ENCODE data around the gene GOLGA2. TPM values are rescaled to one million over a fixed set of nuclear protein-coding genes. Genes with fewer than 3 reads are reported as not detected.
A peak's percentile ranks its signal among the peaks of the same experiment; 100 is the strongest.
"Not testable (repeated sequence)": the region's sequence is repeated elsewhere in the genome, so short reads cannot be mapped to it uniquely, and the experiment has no call there.

Gene GOLGA2
- total RNA-seq, 4 donors from 2014 or later, result 18.4 to 174 (median 89.9) TPM

DNA sequence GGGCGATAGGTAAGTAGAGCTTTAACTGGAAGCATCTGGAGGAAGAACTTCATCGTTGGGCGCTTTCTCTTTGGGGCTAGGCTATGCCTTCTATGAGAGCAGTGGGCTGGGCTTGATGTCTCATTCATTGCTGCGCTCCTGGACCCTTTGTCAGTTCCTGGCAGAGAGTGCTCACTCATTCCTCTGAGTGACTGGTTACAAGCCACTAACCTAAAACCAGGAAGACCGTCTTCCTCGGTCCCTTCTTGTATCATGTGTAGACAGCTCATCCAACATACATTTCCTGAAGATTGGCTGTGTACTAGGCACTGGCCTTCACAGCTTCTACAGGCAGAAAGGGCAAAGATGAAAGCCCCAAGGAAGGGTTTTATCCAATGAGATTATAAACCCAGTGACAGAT lies 6.7 kb upstream of the GOLGA2 start:
- Histone ChIP-seq H3K27ac (no peak overlapping the region), H3K9me3 (no peaks in the 10 kb centered on the region), H3K27me3 (no peaks in the 10 kb centered on the region), H3K4me1 (no peaks in the 10 kb centered on the region), H3K4me3 (no peak overlapping the region), H3K36me3 (no peaks in the 10 kb centered on the region)
- DNase-seq, result no peak
- intact Hi-C loops (cut with DNase I; ENCODE audit: low total_unique reads), result no loop called here
- TF ChIP-seq, protein P1, sequence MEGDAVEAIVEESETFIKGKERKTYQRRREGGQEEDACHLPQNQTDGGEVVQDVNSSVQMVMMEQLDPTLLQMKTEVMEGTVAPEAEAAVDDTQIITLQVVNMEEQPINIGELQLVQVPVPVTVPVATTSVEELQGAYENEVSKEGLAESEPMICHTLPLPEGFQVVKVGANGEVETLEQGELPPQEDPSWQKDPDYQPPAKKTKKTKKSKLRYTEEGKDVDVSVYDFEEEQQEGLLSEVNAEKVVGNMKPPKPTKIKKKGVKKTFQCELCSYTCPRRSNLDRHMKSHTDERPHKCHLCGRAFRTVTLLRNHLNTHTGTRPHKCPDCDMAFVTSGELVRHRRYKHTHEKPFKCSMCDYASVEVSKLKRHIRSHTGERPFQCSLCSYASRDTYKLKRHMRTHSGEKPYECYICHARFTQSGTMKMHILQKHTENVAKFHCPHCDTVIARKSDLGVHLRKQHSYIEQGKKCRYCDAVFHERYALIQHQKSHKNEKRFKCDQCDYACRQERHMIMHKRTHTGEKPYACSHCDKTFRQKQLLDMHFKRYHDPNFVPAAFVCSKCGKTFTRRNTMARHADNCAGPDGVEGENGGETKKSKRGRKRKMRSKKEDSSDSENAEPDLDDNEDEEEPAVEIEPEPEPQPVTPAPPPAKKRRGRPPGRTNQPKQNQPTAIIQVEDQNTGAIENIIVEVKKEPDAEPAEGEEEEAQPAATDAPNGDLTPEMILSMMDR (IDR thresholded peaks at IDR 0.05), result no peak
- no peak for TF ChIP-seq POLR2A (IDR thresholded peaks at IDR 0.05)

DNA sequence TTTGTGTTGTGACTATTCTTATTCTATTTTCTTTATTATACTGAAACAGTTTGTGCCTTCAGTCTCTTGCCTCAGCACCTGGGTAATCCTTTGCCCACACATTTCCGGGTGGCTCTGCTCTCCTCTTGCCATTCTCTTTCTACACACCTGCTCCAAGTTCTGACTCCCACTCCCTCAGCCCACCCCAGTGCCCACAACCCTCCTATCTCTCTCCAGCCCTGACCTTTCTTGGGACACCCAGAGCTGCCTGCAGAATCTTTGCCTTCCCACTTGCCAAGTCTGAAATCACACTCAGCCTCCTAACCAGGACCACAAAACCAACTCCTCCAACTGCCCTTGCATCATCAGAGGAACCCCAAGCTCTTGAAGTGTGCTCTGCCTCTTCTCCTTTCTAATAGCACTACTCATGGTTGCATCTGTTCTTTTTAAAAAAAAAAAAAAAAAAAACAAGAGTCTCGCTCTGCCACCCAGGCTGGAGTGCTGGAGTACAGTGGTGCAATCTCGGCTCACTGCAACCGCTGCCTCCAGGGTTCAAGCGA lies 4.3 kb upstream of the GOLGA2 start:
- intact Hi-C loops (cut with DNase I; ENCODE audit: low total_unique reads), result no loop called here
- no peaks in the 10 kb centered on the region for H3K27me3 ChIP-seq
- H3K9me3 ChIP-seq, result no peaks in the 10 kb centered on the region
- peaks cover 0 to 5% of the 10 kb centered on the region in 2 donors for H3K4me1 ChIP-seq
- H3K36me3 ChIP-seq, result no peaks in the 10 kb centered on the region
- H3K27ac ChIP-seq, result no peak overlapping the region
- TF ChIP-seq, protein P1 (IDR thresholded peaks at IDR 0.05), result no peak
- TF ChIP-seq POLR2A (IDR thresholded peaks at IDR 0.05), result no peak
- no peak for DNase-seq
- no peak overlapping the region for H3K4me3 ChIP-seq

DNA sequence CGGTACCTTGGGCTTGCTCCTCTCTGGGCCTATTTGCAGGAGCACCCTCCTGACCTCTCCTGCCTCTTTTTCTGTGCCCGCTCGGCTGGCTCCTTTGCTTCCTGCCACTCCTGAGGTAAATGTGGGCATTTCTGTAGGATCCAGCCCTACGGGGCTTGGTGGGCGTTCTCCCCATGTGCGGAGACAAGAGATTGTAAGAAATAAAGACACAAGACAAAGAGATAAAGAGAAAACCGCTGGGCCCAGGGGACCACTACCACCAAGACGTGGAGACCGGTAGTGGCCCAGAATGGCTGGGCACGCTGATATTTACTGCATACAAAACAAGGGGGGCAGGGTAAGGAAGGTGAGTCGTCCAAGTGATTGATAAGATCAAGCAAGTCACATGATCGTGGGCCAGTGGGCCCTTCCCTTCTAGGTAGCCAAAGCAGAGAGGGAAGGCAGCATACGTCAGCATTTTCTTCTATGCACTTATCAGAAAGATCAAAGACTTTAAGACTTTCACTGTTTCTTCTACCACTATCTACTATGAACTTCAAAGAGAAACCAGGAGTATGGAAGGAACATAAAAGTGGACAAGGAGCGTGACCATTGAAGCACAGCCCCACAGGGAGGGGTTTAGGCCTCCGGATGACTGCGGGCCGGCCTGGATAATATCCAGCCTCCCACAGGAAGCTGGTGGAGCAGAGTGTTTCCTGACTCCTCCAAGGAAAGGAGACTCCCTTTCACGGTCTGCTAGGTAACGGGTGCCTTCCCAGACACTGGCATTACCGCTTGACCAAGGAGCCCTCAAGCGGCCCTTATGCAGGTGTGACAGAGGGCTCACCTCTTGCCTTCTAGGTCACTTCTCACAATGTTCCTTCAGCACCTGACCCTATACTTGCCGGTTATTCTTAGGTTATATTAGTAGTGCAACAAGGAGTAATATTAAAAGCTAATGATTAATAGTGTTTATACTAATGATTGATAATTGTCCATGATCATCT lies 3.6 kb upstream of the GOLGA2 start:
- H3K27me3 ChIP-seq; H3K9me3 ChIP-seq; H3K4me1 ChIP-seq; H3K4me3 ChIP-seq; intact Hi-C loops (cut with DNase I; ENCODE audit: low total_unique reads); H3K36me3 ChIP-seq: not testable (repeated sequence)
- peak; percentile 30 to 55 for DNase-seq
- H3K27ac ChIP-seq, result peak overlapping the region; percentile 29 to 33

DNA sequence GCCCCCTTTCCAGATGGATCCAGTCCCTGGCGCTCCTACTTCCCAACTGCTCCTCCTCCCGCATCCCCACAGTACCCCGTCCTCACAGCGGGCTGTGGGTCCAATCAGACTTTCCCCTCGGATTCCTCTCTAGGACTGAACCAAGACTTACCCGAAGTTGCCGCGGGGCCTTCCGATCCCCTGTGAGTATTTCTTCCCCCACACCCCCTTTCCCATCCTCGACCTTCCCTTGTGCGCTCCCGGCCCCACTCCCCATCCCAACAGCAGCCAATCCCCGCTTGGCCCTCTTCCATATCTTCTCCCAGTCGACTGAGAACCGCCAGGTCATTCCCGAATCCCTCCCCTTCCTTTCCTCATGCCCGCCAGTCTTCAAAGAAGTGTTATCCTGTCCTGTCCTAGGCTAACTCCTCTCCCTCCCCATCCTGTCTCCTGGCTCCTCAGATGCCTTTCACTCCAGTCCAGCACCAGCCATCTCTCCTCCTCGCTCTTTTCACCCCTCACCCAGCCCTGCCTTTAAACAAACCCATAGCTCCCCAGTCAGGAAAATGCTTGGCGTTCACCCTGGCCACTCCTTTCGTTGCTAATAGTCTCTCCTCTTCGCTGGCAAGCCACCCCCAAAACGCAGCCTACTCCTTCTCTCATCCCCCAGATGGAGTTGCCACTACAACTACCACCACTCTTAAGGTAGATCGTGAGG lies 915 bp upstream of the GOLGA2 start:
- H3K27me3 ChIP-seq, result no peaks in the 10 kb centered on the region
- peaks cover 0 to 5% of the 10 kb centered on the region in 2 donors for H3K4me1 ChIP-seq
- peak overlapping the region; percentile 48 to 93 for H3K4me3 ChIP-seq
- intact Hi-C loops (cut with DNase I; ENCODE audit: low total_unique reads), result no loop called here
- H3K9me3 ChIP-seq, result no peaks in the 10 kb centered on the region
- H3K36me3 ChIP-seq, result no peaks in the 10 kb centered on the region
- TF ChIP-seq POLR2A (IDR thresholded peaks at IDR 0.05), result no peak
- TF ChIP-seq, protein P1 (IDR thresholded peaks at IDR 0.05), result no peak
- DNase-seq, result peak; percentile 55 to 58
- peak overlapping the region; percentile 88 to 94 for H3K27ac ChIP-seq

DNA sequence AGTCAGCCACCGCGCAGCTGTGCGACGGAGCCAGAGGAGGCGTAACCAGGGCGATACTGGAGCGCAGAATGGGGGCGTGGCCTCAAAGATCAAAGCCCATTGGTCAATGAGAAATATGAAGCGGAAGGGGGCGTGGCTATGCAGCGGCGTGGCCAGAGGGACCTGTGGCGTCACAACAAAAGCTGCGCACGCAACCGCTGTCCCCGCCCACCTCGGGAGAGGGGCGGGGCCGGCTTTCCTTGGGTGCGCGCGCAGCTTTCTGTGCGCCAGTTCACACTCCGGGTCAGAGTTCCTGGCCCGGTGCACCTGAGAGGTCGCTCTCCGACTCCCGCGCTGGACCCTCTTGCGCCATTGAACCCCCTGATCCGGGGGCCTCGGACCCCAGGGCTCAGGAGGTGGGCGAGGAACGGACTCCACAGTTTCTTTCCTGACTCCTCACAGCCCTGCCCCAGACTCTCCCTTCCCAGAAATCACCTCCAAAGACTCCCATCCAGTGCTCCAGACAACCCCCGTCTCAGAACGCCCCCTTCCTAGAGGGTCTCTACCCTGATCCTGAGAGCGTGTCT lies 284 bp upstream of the GOLGA2 start, which contains the start of gene SWI5:
Gene SWI5 (plus strand): TSS at position 269 of the 566 bp plus-strand sequence.
- H3K4me1 ChIP-seq, result peaks cover 0 to 5% of the 10 kb centered on the region in 2 donors
- peak within 1 kb of the TSS; percentile 81 to 93 for H3K4me3 ChIP-seq
- H3K27me3 ChIP-seq, result no peaks in the 10 kb centered on the region
- H3K36me3 ChIP-seq, result no peaks in the 10 kb centered on the region
- DNase-seq, result peak; percentile 100
- H3K9me3 ChIP-seq, result no peaks in the 10 kb centered on the region
- peak within 1 kb of the TSS; percentile 89 to 94 for H3K27ac ChIP-seq
- TF ChIP-seq, protein P1 (IDR thresholded peaks at IDR 0.05), result peak in 1 of 4 experiments; percentile 22
- TF ChIP-seq POLR2A (IDR thresholded peaks at IDR 0.05), result peak; percentile 87 to 93
- intact Hi-C loops (cut with DNase I; ENCODE audit: low total_unique reads), result no loop called here
